Skeletal muscle cell (primary cell): ENCODE data around the gene TMEM143.
"Not testable (repeated sequence)": the region's sequence is repeated elsewhere in the genome, so short reads cannot be mapped to it uniquely, and the experiment has no call there.

Experiments used
- DNase-seq: peaks from one replicate; pipeline ENCODE4 v3.0.0-alpha.2; 2010; ENCODE audit warnings: low read depth
- H3K4me3 ChIP-seq: 2 replicates; pipeline ENCODE4 v1.5.1; 2011; ENCODE audit warnings: low read depth, mild to moderate bottlenecking, control low read depth, low read length, moderate library complexity

The TMEM143 gene

DNA sequence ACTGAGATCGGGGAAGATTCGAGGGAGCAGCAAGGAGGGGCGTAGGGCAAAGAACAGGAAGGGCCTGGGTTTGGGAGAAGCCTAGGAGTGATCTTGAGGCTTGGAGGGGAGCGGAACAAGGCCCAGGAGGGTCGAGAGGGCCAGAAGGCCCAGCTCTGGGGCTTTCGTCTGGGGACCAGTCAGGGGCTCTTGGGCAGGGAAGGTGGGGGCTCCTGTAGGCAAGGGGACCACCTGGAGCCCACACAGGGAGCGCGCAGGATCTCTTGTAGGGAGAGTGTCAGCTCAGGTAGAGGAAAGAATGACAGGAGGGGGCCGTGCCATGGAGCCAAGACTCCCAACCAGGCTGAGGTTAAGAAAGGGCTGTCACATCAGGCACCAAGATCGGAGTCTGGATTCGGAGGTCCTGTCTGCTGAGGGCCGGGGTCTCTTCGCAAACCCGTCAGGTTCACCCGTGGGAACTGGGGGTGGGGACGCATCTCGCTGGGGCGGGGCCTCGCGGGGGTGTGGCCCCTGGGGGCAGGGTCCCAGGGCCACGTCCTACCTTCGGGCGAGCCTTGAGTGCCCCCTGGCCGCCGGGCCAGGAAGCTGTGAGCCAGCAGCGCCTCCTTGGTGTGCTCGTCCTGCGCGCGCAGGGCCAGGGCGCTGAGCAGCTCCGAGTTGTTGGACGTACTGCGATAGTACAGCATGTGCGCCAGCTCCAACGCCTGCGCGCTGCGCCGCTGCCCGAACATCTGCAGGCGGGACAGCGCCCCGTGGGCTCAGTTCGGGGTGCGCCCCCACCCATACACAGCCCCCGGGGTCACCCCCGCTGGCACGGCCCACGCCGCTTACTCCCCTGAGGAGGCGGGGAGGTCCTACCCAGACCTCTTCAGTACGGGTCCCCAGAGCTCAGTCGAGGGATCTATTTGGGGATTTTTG, 30.0 kb downstream of the TMEM143 start:
- peak overlapping the region; percentile 47 for H3K4me3 ChIP-seq
- DNase-seq = peak; percentile 74

DNA sequence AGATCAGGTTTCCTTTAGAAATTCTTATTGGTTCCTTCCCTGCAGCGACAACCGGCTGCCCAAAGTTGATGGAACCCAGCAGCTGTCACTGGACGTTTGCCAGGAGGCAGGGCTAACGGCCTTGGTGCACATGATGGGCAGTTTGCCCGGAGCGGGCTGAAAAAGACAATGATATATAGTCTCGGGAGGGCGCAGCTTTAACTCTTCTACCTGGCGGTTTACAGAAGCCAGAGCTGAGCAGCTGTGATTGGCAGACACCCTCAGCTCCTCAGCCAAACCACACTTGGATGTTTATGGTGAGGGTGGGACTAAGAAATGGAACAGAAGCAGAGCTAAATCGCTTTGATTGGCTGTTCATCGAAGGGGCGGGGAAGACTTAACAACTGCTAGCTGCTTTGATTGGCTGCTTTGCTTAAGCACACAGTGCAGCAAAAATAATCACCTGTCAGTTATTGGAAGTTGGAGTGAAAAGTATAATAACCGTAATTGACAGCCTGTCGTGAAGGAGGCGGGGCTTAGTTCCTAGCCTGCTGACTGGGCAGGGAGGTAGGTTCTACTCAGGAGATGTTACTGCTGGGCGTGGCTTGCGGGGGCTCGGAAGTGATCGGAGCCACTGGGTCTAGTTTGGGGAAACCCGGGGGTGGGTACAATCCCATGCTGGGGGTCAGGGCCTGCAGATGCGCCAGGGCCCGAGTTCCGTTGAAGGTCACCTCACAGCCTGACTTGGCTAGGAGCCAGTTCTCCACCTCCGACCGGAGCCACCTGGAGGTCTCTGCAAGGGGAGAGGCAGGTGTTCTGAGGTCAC, 30.9 kb downstream of the TMEM143 start:
- H3K4me3 ChIP-seq = peak overlapping the region; percentile 32
- peak; percentile 94 for DNase-seq

DNA sequence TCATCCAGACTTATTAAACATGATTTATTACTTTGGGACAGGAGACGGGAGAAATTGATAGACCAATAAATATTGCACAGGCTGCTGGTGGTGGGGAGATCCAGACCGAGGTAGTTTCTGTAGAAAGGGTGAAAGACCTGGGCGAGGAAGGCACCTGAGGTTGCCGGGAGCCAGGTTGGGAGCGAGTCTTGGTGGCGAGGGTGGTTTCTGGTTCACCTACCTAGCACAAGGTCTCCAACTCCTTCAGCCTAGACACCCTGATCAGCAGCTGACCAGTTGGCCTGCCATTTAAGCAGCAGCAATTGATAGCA, 31.4 kb downstream of the TMEM143 start:
- no peak for DNase-seq
- peak overlapping the region; percentile 4 for H3K4me3 ChIP-seq

DNA sequence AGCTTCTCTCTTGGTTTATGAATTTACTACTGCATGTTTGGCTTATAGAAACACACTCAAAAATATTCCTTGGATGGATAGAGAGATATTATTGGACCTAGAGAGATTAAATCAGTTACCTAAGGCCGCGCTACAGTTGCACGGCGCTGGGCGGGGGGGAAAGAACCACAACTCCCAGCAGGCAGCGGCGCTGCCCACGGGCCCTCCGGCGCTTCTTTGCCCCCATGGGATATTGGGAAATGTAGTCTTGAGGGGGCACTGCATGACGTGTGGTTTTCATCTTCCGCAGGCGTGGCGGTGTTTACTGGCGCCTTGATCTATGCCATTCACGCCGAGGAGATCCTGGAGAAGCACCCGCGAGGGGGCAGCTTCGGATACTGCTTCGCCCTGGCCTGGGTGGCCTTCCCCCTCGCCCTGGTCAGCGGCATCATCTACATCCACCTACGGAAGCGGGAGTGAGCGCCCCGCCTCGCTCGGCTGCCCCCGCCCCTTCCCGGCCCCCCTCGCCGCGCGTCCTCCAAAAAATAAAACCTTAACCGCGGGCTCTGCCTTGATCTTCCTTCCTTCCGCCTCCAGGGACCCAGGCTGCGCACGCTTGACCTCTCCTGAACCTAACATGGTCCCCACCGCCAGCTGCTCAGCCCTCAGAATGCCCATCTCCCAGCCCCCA, 33.6 kb downstream of the TMEM143 start:
- no peak overlapping the region for H3K4me3 ChIP-seq
- DNase-seq = no peak

DNA sequence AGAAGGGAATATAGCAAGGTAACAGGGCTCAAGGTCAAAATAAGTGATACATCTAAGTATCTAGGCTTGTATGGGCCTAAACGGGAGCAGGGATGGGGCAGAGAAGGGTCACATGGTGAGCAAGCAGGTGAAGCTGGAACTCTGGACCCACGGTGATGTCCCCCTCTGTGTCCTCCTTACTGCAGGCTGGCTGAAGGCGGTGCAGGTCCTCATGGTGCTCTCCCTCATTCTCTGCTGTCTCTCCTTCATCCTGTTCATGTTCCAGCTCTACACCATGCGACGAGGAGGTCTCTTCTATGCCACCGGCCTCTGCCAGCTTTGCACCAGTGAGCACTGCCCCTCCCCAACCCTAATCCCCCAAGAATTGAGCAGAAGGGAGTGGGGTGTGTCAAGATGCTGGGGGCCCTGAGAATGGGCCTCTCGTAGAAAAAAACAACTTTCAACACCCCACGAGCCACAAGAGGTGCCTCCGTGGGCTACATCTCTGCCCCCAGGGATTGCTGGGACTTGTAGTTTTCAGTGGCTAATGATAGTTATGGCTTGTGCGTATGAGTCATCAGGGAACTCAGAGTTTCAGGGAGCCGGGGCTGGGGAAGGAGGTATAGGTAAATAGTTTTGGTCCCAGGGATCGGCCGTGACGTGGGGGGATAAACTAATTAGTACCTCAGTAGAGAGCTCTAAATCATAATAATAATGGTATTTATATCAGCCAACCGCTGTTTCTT, 34.4 kb downstream of the TMEM143 start:
- H3K4me3 ChIP-seq = no peak overlapping the region

DNA sequence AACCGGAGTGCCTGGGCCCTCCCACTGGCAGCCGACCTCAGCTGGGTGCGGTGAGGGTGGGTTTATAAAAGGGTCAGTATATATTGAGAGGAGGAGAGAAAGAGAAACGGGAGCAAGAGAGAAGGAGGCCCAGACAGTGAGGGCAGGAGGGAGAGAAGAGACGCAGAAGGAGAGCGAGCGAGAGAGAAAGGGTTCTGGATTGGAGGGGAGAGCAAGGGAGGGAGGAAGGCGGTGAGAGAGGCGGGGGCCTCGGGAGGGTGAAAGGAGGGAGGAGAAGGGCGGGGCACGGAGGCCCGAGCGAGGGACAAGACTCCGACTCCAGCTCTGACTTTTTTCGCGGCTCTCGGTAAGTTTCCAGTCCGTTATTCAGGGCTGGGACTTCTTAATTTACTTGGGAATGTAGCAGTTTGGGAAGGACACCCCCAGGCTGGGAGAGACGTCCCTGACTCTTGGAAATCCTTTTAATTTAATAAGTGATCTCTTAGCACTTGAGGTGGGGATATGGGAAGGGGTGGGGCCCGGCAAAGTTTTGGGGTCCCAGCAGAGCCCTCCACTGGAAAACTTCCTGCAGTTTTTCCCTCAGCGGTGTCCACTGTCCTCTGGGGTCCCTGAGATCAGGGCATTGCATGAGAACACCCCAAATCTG, 38.4 kb downstream of the TMEM143 start, which contains the start of gene EMP3:
EMP3 (plus strand) TSS at position 288 of the 646 bp plus-strand sequence. CDS start 1,293 bp downstream, outside the sequence.
- H3K4me3 ChIP-seq = peak within 1 kb of the TSS; percentile 88
- peak; percentile 85 for DNase-seq

More for the DNA sequence above, 34.4 kb downstream of the TMEM143 start:
- DNase-seq = no peak

DNA sequence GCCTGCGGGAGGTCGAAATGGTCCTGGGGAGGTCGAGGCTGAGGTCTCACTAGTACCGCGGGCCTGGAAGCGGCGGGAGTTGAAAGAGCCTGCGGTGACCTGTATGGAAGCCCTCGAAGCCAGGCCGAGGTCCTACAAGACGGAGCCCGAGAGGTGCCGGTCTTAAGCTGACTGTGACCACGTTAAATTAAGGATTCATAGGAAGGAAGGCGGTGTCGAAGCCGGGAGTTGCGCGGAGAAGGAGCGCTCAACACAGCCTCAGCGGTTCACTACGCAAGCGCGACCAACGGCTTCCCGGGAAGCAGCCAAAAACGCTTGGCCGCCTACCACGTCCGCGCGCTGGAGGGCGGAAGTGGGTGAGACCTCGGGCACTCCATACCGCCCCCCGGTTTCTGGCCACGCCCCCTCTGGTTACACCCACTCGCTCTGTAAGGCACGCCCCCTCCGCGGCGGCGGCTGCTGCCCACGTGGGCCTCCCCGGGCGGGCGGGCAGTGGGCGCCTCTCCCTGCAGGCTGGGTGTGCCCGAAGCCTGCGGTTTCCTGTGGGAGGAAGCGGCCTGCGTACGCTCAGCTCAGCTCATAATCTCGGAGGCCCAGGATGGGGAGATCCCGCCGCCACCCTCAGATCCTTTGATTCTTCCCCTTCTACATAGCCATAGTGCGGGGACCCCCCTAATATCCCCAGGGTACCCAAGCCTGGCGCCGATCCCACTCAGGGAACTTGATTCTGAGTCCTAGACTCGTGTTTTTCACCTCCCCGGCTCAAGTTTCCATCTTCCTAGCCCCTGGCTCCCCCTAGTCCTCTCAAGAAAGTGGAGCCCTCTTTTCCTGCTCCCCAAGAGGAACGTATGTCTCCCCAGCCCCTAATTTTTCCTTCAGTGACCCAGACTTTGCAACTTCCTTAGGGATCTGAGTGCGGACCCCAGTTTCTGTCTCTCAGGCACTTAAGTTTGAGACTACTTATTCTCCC, 41.8 kb downstream of the TMEM143 start:
- DNase-seq = peak; percentile 97
- peak overlapping the region; percentile 53 for H3K4me3 ChIP-seq

DNA sequence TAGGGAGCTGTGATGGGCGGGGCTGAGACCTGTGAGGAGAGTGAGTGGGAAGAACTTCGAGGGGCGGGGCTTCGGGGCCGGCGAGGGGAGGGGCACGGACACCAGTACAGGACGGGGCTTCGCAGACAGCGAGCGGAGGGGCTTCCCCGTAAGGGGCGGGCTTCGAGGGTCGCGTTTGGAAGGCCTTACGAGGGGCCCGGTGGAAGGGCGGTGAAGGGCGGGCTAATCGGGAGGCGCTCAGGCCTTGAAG, 42.4 kb downstream of the TMEM143 start:
- peak; percentile 75 for DNase-seq
- H3K4me3 ChIP-seq = peak overlapping the region; percentile 53

DNA sequence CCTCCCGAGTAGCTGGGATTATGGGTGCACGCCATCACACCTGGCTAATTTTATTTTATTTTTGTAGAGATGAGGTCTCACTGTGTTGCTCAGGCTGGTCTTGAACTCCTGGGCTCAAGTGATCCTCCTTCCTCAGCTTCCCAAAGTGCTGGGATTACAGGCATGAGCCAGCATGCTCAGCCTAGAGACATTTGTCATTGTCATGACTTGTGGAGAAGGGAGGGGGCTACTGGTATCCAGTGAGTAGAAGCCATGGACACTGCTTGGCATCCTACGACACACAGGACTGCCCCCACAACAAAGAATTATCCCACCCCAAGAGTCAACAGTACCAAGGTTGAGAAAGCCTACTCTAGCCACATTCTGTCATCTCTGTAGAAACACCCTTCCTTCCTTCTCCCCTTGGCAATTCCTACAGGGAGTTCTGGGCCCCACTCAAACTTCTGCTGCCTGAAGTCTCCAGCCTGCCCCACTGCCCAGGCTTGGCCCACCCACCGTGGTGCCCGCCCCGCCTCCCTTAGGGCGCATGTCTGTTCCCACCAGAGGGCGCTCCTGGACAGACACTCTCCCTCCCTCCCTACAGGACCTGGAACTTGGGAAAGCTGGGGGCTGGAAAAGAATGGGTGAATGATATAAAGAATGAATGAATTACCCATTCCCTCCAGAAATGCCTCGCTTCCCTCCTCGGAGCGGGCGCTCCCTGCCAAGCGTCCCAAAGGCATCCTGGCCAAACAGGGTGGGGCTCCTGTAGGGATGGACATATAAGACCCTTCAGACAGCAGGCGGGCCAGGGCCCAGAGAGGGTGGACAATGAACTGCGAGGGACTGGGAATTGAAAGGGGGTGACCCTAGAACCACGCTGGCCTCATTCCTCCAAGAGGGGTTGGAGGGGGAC, 43.8 kb downstream of the TMEM143 start:
- peak; percentile 33 for DNase-seq
- H3K4me3 ChIP-seq = no peak overlapping the region

DNA sequence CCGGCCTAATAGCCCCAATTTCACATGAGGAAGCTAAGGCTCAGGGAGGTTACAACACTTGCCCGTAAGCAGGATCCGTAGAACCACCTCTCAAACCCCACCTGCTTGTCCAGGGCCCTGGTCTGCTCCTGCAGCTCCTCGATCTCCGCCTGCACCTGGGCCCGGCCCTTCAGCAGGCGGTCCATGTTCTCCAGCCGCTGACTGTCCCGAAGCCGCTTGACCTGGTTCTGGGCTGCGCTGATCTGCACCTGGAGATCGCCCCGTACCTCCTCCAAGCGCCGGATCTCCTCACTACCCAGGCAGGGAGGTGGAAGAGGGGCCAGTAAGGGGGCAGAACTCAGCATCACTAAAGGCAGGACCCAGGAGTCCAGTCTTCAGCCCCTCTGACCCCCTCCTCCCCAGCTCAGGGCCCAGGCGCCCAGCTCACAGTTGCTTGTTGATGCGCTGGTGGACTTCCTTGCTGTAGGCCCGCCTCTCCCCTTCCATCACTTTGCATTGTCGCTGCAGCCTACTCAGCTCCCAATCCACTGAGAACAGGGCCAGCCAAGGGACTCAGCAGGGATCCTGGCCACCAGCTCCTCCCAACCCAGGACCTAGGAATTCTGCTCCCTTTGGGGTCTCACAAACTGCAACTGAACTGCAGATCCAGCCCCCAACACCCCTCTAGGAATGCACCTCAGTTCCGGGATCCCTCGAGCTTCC, 45.3 kb downstream of the TMEM143 start:
- DNase-seq = no peak

DNA sequence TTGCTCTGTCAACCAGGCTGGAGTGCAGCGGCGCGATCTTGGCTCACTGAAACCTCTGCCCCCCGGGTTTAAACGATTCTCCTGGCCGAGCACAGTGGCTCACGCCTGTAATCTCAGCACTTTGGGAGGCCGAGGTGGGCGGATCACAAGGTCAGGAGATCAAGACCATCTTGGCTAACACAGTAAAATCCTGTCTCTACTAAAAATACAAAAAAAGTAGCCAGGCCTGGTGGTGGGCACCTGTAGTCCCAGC, 46.1 kb downstream of the TMEM143 start:
- not testable (repeated sequence) for DNase-seq, H3K4me3 ChIP-seq

More for the DNA sequence above, 45.3 kb downstream of the TMEM143 start:
- no peak overlapping the region for H3K4me3 ChIP-seq

DNA sequence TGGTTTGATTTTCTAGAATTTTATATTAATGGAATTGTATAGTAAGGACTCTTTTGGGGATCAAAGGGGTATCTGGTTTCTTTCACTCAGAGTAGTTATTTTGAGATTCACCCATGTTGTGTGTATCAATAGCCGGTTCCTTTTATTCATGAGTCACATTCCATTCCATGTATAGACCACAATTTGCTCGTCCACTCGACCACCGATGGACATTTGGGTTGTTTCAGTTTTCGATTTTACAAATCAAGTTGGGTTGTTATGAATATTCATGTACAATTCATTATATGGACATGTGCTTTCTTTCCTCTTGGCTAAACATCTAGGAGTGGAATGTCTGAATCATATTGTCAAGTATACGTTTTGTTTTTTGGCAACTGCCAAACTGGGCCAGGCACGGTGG, 48.0 kb downstream of the TMEM143 start:
- no peak for DNase-seq
- H3K4me3 ChIP-seq = no peak overlapping the region

DNA sequence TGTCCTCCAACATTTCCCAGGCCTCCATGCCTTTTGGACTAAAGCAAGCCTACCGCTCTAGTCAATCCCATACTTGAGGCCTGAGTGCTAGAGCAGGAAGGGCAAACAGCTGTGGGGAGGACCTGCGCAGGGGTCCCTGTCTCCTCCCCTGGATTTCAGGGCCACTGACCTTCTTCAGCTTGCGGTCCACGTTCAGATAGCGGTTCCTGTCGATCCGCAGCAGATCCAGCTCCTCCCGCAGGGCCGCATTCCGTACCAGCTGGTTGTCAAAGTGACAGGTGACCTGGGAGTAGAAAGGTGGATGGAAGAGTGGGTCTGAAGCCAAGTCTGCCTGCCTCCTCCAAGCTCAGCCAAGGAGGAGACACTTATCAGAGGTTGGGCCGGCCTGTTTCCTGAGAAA, 52.4 kb downstream of the TMEM143 start:
- no peak overlapping the region for H3K4me3 ChIP-seq
- DNase-seq = no peak

DNA sequence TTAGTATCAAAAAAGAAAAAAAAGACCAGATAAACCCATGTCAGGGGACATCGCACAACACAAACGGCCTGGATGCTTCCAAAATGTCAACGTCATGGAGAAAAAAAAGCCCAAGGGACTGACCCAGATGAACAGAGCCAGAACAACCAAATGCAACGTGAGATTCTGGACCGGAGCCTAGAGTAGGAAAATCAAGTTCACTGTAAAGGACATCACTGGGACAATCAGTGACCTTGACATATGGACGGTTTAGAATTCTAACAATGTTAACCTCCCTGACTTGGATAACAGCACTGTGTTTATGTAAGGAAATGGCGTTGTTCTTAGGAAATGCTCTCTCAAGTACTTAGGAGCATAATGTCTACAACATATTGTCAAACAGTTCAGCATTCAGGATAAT, 53.5 kb downstream of the TMEM143 start:
- no peak for DNase-seq
- H3K4me3 ChIP-seq = no peak overlapping the region

DNA sequence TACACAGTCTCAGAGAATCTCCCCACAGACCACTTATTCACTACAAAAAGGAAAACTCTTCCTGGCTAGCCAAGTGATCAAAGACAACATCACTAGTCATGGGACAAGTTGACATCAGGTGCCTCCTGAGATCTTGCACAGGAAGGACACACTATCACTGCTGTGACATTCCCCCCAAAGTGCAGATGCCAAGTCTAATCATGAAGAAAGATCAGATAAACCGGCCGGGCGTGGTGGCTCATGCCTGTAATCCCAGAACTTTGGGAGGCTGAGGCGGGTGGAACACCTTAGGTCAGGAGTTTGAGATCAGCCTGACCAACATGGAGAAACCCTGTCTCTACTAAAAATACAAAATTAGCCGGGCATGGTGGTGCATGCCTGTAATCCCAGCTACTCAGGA, 54.0 kb downstream of the TMEM143 start:
- DNase-seq, H3K4me3 ChIP-seq: not testable (repeated sequence)

DNA sequence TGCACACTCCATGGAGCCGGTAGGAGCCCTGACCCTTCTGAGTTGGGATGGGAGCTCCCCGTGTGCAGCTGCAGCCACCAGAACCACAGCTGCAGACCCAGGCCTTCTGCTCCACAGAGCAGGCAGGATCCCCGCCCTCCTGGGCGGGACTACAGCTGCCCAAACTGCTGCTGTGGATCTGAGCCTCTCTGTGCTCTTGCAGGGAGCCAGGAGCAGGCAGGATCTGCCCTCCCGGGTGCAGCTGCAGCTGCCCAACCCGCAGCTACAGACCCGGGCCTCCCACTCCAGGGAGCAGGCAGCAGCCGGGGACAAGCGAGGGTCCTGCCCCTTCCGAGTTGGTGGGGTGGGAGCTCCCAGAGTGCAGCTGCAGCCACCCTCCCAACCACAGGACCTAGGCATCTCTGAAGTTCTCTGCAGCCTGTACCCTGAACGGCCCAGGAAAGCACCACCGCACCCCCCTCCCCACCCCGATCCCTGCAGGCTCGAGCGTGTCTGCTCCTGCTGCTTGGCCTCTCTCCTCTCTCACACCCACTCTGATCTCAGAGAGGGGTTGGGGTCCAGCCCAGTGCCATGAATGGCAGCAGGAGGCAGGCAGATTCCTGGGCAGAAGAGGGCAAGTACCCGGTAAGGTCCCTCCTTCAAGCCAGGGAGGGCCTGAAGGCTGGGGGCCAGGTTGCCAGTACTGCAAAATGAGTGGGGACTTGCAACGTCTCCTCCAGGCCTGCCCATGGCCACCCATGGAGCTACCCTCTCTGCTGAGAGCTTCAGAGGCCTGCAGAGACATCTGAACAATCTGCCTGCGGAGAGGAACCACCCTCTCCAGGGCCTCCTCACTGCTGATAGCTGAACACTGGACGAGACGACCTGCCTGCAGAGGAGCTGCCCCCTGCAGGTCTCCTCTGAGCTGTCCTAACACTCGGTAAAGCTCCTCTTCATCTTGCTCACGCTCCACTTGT, 54.8 kb downstream of the TMEM143 start:
- H3K4me3 ChIP-seq = no peak overlapping the region
- DNase-seq = no peak
